HG02981 (cell line): Measurements from ENCODE around the gene SP6.

Source experiments
- ATAC-seq: cut with Tn5 transposase; IDR thresholded peaks from one replicate; pipeline ENCODE4 v1.9.1; 2021; ENCODE audit warnings: mild to moderate bottlenecking, moderate library complexity; ENCODE audit not compliant: unreplicated experiment

Gene SP6

DNA sequence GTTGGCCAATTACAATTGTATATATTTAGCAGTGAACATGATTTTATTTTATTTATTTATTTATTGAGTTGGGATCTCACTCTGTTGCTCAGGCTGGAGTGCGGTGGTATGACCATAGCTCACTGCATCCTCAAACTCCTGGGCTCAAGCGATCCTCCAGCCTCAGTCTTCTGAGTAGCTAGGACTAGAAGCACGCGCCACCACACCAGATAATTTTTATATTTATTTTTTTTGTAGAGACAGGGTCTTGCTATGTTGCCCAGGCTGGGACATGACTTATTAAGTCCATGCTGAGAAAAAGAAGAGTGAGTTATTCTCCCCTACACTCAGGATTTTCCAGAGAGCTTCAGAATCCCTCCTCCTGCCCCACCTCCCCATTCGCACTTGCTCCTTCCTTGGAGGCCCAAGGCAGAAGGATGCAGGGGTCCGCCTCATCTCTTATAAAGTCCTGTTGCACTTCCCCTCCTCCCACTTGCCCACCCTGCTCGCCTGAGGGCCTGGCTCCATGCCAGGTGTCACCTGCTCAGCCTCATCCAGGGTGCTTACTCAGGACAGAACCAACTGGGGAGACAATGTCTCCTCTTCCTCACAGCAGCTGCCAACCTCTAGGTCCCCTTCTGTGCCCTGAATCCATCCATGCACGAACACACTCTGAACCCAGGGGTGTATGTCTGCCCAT is 29.0 kb upstream of the SP6 start:
- ATAC-seq: no peak

DNA sequence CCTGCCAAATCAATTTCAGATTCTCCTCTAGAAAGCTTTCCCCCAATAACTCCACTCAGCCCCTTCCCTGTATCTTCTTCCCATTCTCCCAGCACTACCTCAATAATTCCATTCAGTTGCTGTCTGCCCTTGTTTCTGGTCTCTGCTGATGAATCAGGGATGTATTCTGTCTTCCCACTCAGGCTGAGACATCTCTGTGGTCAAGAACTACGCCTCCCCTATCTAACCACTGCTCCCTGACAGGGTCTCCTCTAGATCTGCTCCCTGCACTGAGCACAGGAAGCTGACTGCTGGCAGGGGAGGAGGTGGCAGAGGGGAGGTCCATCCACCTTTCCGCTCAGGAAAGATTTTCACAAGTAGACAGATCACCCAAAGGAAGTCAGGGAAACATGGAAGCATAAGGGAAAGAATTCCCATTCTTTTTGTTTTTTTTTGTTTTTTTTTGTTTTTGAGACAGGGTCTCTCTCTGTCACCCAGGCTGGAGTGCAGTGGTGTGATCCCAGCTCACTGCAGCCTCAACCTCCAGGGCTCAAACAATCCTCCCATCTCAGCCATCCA is 28.1 kb upstream of the SP6 start:
- no peak for ATAC-seq

DNA sequence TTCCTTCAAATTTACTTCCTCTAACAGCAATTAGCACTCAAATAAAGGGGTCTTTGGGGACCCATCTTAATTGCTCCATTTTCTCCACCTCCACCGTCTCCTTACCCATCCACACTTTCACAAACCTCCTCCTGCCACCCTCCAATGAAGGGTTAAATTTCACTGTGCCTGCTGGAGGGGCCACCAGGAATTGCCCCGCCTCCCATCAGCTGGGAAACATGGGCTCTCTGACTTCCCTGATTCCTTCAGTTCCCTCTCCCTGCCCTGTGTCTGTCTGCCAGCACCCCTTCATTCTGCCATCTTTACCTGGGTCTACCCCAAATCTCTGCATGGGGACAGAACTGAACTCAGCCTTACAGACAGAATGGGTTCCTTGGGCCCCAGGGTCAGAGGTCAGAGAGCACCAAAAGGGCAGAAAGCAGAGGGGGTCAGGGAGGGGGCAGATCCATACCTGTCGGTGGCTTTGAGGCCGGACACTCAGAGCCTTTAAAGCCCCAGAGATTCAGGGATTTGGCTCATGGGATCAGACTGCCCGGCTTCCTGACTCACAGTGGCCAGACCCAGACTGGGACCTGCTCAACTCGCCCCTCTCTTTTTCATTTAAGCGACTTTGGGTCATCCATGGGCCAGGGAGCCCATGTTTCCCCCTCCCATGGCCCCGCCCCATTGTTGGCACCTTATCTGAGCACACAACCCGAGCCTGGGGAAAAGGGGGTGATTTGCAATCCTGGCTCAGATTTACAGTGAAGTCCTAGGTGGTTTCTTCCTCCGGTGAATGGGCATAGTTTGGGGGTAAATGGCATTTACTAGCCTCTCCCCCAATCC is 27.5 kb upstream of the SP6 start:
- no peak for ATAC-seq

DNA sequence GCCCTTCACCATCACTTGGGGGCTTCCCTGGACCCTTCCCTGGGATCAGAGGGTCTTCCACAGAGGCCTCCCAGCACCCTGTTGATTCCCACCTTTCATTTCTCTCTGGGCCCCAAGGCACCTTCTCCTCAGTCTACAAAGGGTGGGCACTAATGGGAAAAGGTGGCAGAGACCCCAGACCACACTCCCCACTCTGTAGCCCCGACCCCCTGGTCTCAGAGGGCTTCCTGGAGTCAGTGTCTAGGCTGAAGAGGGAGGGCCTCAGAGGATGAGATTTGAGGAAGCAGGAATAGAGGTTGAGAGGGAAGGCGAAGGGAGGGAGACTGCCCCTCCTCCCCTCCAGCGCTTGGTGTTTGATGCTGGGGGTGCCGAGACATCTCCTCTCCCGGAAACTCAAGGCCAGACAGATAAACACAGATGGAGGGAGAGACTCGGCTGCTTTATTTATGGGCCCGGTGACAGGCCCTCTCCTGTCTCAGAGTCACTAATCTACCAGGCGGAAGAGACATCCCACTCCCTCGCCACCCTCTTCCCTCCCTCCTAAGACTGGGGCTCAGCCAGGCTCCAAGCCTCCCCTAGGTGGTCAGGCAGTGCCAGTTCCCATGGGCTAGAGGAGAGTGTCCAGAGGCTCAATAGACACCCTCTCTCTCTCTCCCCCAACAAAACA is 26.5 kb upstream of the SP6 start:
- ATAC-seq: no peak

DNA sequence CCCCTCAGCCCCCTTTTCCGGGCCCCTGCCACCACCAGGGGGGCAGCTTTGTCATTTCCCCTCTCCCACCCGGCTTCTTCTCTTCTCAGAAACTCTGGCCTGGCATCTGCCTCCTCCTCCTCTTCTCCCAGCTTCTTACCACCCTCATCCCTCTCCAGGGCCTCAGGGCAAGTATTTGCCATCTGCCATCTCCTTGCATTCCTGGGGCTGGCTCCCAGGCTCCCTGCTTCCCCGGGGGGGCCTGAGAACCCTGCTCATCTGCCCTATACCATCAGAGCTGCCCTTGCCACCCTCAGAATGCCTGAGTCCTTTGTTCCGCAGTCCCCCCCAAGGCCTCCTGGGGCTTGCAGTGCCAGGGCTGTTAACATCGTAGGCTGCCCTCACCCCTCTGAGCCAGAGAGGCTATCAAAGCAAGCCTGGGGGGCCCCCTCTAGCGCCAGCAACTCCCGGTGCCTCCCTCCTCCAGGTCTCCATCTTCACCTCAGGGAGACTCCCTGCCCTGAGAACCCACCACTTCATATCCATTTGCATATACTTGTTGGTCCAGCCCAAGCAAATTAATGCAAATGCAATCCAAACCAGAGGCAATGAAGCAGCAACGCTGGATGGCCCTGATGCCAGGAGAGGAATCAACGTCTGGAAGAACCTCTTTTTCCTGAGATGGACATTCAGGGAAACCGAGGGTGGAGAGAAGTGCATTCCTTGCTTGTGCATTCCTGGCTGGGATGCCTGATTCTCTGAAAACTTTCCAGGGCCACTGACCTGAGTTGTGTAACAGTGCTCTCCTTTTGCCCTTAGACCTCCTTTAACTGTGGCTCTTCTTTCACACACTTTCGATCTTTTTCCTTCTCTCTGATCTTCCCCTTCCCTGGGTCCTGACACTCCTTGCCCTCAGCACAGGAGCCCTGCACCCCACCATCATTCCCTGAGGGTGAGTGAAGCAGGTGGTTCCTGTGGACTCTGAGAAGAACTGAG is 24.3 kb upstream of the SP6 start:
- no peak for ATAC-seq

DNA sequence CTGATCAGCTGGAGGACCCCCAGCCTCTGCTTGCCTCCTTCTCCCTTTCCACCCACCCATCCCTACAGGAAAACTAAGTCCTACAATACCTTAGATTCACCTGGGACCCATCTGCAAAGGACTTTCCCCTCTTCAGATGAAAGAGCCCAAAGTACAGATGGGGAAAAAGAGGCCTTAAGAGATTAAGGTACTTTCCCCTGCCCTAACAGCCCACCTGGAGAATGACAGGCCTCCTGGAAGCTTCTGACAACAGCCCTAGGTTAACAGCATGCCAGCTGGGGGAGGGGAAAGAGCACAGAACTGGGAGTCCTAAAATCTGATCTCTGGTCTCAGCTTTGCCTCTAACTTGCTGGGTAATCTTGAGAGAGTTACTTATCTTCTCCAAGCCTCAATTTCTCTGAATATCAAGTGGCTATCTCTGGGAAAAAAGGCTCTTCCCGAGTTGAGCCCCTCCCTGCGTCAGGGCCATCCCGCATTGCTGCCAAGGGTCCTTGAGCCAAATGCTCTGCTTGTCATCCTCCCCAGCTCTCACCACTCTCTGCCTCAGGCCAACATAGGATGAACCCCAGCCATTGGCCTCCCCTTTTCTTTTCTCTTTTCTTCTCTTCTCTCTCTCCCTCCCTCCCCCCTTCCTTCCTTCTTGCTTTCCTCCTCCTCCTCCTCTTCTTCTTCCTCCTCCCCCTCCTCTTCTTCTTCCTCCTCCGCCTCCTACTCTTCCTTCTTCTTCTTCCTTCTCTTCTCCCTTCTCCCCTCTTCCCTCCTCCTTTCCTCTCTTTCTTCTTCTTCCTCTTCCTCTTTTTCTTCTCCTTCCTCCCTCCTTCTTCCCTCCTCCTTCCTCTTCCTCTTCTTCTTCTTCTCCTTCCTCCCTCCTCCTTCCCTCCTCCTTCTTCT is 22.5 kb upstream of the SP6 start:
- no peak for ATAC-seq

DNA sequence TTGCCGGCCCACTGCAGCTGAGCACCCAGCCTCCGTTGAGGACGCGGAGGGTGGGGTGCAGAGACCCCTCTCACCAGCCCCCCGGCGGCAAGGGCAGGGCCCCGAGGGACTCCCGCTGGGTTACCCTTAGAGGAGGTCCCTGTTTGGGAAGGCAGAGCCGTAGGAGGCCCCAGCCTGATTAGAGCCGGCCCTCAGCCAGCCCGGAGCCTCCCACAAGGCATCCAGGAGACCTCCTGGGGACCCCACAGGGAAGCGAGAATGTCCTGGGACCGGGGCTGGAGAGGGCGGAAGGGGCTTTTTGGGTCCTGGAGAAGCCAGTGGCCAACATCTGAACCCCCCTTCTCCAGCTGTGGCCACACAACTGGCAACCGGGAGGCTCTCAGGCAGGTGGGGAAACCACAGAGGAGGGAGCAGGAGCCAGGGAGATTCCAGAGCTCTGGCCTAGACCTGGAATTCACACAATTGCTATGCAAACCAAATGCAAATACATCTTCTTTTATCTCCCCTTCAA is 21.7 kb upstream of the SP6 start:
- no peak for ATAC-seq

DNA sequence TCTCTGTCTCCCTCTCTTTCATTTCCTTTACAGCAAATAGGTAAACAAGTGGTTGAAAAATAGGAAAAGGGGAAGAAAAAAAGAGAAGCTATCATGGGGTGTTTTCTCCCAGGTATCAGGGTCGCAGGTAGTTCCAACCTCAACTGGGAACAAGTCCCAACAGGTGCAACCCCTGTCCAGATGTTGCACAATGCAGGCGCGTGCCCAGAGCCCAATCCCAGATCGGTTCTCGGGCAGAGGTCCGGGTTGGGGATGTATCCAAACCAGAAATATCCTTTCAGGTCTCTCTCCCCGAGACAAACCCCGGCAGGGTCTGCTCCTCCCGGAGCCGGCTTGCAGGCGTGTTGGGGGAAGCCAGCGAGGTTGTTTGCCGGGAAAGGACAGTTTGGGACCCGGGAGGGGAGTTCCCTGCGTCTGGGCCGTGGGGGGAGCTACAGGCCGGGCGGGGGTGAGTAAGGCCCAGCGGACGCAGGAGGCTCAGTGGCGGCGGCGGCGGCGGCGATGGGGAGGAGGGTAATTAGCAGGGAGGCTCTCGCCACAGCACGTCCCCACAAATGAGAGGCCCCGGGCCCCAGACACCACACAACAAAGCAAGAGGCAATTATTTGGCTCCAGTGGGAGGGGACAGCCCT is 21.2 kb upstream of the SP6 start:
- ATAC-seq: no peak

DNA sequence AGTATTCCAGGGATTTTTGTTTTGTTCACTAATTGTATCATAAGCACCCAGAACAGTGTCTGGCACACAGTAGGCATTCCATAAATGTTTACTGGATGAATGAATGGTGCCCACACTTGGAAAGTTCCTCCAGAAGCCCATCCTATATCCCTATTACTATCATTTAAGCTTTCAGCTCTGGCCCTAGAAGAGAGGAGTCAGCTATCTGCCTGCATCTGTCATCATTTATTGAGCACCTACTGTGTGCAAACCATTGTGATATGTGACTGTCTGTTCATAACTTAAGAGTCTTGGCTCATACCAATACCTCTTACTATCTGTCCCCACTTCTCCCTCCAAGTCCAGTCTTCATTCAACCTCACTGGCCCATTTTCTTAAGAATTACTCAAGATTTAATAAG is 20.1 kb upstream of the SP6 start:
- no peak for ATAC-seq

DNA sequence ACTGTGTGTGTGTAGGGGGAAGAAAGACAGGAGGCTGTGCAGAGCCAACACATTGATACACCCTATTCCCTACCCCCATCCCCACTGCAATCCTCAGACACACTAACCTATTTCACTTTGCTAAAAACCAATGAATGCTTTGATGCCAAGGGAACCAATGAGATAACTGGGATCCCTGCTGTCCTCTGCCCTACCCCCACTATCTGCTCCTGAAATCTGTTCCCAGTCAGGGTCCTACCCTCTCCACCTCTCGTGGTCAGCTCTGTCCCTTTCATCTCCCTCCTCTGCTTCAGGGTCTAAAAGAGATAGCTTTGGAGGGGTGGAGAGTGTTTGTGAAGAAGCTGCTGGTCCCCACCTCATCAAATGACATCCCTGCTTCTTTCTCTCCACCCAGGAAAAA is 19.1 kb upstream of the SP6 start:
- no peak for ATAC-seq

DNA sequence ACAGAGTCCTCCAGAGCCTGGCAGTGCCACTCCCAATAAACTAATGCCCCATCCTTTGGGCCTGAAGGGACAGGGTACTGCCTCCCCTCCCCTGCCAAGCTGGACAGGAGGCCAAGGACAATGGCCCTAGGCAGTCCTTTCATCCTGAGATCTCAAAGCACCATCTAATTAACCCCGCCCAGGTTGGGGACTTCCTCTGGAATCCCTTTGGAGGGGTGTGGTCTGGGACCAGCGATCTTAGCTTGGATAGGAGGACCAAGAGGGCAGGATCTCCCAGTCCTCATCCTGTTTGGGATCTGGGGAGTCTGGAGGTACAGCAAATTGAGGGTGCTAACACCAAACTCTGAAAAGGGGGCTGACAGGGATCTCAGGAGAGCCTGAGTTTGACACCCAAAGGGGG is 18.2 kb upstream of the SP6 start:
- no peak for ATAC-seq

DNA sequence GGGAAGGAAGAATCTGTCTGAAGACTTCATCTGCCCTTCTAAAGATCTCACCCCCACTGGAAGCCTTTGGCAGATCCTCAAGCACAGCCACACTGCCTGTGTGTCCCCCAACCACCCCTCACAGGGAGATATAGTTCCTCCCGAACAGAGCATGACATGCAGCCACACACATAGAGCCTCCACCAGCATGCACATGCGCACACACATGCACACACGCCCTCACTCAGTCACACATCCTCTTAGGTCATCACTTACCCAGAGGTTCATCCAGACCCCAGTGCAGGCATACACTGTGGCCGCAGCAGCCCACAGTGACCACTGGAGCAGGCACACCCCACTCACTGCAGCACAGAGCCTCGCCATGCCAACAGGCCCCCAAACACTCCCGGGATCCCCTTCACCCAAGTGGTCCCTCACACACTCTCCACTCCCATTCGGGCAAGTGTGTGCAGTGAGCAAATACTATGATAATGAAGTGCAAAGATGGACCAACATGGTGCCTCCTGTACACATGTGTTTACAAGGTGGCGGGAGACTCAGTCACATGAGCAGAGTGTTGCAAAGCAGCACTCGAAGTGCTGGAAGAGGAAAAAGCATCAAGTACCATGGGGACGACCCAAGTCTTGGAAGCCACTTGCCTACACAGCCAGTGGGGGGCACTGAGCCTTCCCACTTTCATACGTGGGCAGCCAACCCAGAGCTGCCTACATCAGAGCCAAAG is 17.0 kb upstream of the SP6 start:
- no peak for ATAC-seq

DNA sequence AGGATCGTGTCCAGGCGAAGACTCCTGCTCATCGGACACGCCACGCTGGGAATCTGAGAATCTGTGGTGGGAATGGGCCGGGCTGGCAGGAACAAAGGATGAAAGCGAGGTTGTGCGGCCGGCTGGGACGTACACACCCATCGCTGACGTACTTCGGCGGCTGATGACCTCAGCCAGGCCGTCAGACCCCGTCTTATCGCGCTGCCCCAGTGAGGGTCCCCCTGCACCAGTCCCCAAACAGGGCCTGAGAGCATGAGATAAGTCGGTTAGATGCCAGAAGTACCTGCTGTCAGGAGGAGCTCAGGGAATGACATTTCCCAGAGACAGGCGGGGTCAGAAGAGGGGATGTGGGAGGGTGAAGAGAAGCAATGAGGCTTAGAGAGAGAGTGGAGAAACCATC is 16.0 kb upstream of the SP6 start:
- no peak for ATAC-seq

DNA sequence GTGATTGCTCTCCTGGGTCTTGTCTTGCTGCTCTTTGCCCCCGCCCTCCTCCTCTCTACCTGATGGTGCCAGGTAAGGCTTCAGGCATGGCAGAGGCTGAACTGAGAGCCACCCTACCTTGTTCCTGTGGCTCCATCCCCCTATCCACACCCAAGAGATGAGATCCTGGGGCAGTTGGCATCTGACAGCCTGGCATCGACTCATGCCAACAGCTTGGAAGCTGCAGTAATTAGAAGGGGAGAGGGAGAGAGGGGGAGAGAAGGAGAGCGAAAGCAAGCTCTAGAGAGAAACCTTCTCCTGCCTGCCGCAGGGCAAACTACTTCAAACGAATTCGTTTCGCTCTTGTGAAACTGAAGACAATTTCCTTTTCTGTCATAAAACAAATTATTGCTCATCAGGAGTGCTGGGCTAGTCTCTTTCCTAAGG is 13.8 kb upstream of the SP6 start:
- no peak for ATAC-seq

DNA sequence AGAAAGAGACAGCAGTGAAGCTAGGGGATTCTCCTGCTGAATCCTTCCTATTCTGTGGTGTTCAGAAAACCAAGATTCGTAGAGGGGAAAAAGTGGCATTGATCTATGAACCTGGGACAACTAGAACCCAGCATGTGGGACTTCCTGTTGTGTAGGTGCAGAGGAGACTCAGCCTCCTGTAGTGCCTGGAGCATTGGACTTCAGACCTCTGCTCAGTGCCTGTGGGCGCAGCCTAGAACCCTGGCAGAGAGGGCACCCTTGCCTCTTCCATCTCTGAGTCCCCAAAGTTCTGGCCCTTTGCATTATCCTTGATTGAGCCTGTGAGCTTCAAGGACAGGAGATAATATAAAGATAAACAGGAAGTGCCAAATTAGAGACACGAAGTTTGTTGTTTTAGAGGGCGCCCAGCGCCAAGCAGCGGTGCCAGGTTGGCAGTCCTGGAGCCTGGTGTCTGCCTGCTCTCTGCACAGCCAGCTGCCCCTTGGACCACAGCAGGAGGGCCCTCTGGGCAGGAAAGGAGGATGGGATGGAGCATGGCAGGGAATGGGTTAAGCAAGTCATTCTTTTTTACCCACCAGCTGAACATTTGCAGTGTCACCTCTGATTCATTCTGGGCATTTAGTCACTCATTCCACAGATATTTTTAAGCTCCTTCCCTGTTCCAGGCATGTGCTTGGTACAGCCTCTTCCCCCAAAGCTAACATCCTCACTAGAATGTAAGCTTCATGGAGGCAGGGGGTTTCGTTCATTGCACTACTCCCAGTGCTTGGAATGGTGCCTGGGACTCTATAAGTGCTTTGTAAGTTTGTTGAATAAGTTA is 11.9 kb upstream of the SP6 start:
- ATAC-seq: no peak

DNA sequence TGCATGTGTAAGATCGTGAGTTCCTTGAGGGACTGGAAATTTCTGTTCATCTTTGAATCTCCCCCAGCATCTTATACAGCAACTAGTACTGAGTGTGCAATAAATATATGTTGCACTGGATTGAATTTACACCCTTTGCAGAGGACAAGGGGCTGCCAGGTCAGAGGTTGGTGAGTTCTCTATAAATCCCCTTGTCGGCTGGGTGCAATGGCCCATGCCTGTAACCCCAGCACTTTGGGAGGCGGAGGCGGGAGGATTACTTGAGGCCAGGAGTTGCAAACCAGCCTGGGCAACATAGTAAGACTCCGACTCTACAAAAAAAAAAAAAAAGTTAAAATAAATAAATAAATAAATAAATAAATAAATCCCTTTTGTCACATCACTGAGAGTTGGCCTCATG is 9.4 kb upstream of the SP6 start:
- ATAC-seq: no peak
